DOHH2 (cell line): ENCODE measurements around the gene WDFY2.

Experiments used
- H3F3A ChIP-seq: fragments of 200-600 bp; sonication (generic), shearing (Covaris generic); 2 replicates; pipeline ENCODE4 v1.6.0; 2016; ENCODE audit warnings: antibody characterized with exemption, mild to moderate bottlenecking; ENCODE audit not compliant: control insufficient read depth, insufficient read depth
- H3K27ac ChIP-seq: fragments of 200-600 bp; sonication (generic); 2 replicates; pipeline ENCODE4 v1.5.1; 2014; ENCODE audit warnings: low read depth, mild to moderate bottlenecking, low read length, moderate library complexity
- H3K27me3 ChIP-seq: fragments of 200-600 bp; sonication (generic); 2 replicates; pipeline ENCODE4 v1.6.1; 2014; ENCODE audit warnings: mild to moderate bottlenecking, low read length, mixed read lengths; ENCODE audit not compliant: control insufficient read depth
- H3K36me3 ChIP-seq: fragments of 200-600 bp; sonication (generic); 2 replicates; pipeline ENCODE4 v1.6.1; 2014; ENCODE audit warnings: mild to moderate bottlenecking, low read length, moderate library complexity, mixed read lengths; ENCODE audit not compliant: control insufficient read depth
- H3K4me1 ChIP-seq: fragments of 200-600 bp; sonication (generic); 2 replicates; pipeline ENCODE4 v1.6.1; 2014; ENCODE audit warnings: mild to moderate bottlenecking, low read length, mixed read lengths; ENCODE audit not compliant: control insufficient read depth
- H3K4me2 ChIP-seq: fragments of 200-600 bp; sonication (generic); 2 replicates; pipeline ENCODE4 v1.6.0; 2014; ENCODE audit warnings: mild to moderate bottlenecking, low read length, moderate library complexity
- H3K4me3 ChIP-seq: fragments of 200-600 bp; sonication (generic); 2 replicates; pipeline ENCODE4 v1.5.1; 2014; ENCODE audit warnings: mild to moderate bottlenecking, low read length, mixed read lengths
- H3K79me2 ChIP-seq: fragments of 200-600 bp; sonication (generic); 2 replicates; pipeline ENCODE4 v1.6.1; 2014; ENCODE audit warnings: mild to moderate bottlenecking, low read length, mixed read lengths; ENCODE audit not compliant: control insufficient read depth
- H3K9me2 ChIP-seq: fragments of 200-600 bp; sonication (generic); replicated peaks from 2 replicates; pipeline ENCODE4 v1.6.1; 2014; ENCODE audit warnings: mild to moderate bottlenecking, low read length, mixed read lengths; ENCODE audit not compliant: control insufficient read depth
- H3K9me3 ChIP-seq: fragments of 200-600 bp; sonication (generic); 2 replicates; pipeline ENCODE4 v1.6.1; 2014; ENCODE audit warnings: antibody characterized with exemption, low read length, mixed read lengths; ENCODE audit not compliant: control insufficient read depth, insufficient read depth
- H4K20me1 ChIP-seq: fragments of 200-600 bp; sonication (generic); 2 replicates; pipeline ENCODE4 v1.6.0; 2014; ENCODE audit warnings: low read depth, mild to moderate bottlenecking, antibody characterized with exemption, low read length, moderate library complexity; ENCODE audit not compliant: control insufficient read depth, insufficient read depth
- CTCF ChIP-seq: fragments of 200-600 bp; sonication (generic); IDR thresholded peaks from one replicate; pipeline ENCODE4 v1.5.1; 2014; ENCODE audit warnings: antibody characterized with exemption, mild to moderate bottlenecking, low read depth, low read length; ENCODE audit not compliant: poor library complexity, severe bottlenecking
- EZH2phosphoT487 ChIP-seq: fragments of 200-600 bp; sonication (generic); IDR thresholded peaks from 2 replicates; pipeline ENCODE4 v1.6.1; 2017; ENCODE audit warnings: borderline replicate concordance, mild to moderate bottlenecking, antibody characterized with exemption, low read length, moderate library complexity, mixed read lengths

The WDFY2 gene

DNA sequence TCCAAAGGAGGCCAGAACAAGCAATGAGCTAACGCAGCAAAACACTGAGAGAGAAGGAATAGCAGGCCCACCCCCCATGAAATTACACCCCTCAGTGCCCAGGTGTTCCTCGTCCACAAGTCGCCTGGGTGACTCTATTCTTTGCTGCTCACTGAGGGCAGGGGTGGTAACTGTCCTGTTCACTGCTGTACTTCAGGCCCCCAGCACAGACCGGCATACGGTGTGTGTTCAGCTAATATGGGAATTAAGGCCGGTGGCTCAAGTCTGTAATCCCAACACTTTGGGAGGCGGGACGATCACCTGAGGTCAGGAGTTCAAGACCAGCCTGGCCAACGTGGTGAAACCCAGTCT lies 187.8 kb downstream of the WDFY2 start:
- H3K4me1 ChIP-seq, result no peaks in the 10 kb centered on the region
- no peaks in the 10 kb centered on the region for H4K20me1 ChIP-seq
- no peak for TF ChIP-seq EZH2phosphoT487
- TF ChIP-seq CTCF, result no peak
- H3K79me2 ChIP-seq, result no peaks in the 10 kb centered on the region
- no peaks in the 10 kb centered on the region for H3K36me3 ChIP-seq
- no peaks in the 10 kb centered on the region for H3K9me3 ChIP-seq
- no peak overlapping the region for H3K4me2 ChIP-seq
- no peaks in the 10 kb centered on the region for H3K9me2 ChIP-seq
- no peak overlapping the region for H3K27ac ChIP-seq
- no peaks in the 10 kb centered on the region for H3F3A ChIP-seq
- peaks cover 7% of the 10 kb centered on the region; the same call in 1 of the 2 replicates for H3K27me3 ChIP-seq
- no peak overlapping the region for H3K4me3 ChIP-seq

DNA sequence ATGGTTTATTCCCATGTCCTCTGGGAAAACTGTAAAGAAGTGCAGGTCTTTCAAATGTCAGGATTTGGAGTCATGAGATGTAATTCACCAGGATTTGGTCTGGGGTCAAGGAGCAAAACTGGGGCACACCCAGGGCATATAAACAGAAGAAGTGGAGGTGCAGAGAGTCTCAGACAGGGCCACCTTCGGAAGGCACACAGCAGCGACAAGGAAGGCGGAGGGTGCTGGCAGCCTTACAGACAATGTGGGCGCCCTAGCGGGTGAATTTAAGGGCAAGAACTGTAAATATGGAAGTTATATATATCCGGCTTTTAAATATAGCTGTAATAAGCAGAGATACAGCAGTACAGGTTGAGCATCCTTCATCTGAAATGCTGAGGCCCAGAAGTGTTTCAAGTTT lies 188.5 kb downstream of the WDFY2 start:
- Histone ChIP-seq H3K9me3 (no peaks in the 10 kb centered on the region), H3K27ac (no peak overlapping the region), H3F3A (no peaks in the 10 kb centered on the region), H4K20me1 (no peaks in the 10 kb centered on the region), H3K9me2 (no peaks in the 10 kb centered on the region), H3K79me2 (no peaks in the 10 kb centered on the region), H3K36me3 (no peaks in the 10 kb centered on the region), H3K4me2 (no peak overlapping the region), H3K4me1 (no peaks in the 10 kb centered on the region), H3K4me3 (no peak overlapping the region), H3K27me3 (peaks cover 7% of the 10 kb centered on the region; the same call in 1 of the 2 replicates)
- no peak for TF ChIP-seq CTCF
- TF ChIP-seq EZH2phosphoT487, result no peak

- Histone ChIP-seq H3K4me3 (no peak overlapping the region), H4K20me1 (no peaks in the 10 kb centered on the region), H3K79me2 (no peaks in the 10 kb centered on the region), H3K27ac (no peak overlapping the region), H3K36me3 (no peaks in the 10 kb centered on the region), H3F3A (no peaks in the 10 kb centered on the region), H3K4me1 (no peaks in the 10 kb centered on the region), H3K4me2 (no peak overlapping the region), H3K27me3 (peaks cover 7% of the 10 kb centered on the region; the same call in 1 of the 2 replicates), H3K9me3 (no peaks in the 10 kb centered on the region), H3K9me2 (no peaks in the 10 kb centered on the region)
- TF ChIP-seq EZH2phosphoT487 (no peak), CTCF (no peak)
Measured at GRCh38 chr13:51773515-51773914, 189.3 kb downstream of the WDFY2 start.

DNA sequence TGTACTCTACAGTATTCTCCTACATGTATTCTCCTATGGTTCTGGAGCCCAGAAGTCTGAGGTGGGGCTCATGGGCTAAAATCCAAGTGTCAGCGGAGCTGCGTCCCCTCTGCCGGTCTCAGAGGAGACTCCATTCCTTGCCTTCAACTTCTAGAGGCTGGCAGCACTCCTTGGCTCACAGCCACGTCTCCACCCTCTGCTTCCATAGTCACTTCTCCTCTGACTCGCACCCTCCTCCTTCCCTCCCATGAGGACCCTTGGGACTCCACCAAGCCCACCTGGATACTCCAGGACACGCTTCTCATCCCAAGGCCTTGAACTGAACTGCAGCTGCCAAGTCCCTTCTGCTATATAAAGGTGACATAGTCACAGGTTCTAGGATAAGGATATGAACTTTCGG lies 191.9 kb downstream of the WDFY2 start:
- no peak overlapping the region for H3K27ac ChIP-seq
- TF ChIP-seq EZH2phosphoT487 (no peak), CTCF (no peak)
- no peaks in the 10 kb centered on the region for H3K9me3 ChIP-seq
- peaks cover 7% of the 10 kb centered on the region; the same call in 1 of the 2 replicates for H3K27me3 ChIP-seq
- H4K20me1 ChIP-seq, result no peaks in the 10 kb centered on the region
- no peaks in the 10 kb centered on the region for H3F3A ChIP-seq
- no peak overlapping the region for H3K4me2 ChIP-seq
- no peaks in the 10 kb centered on the region for H3K4me1 ChIP-seq
- H3K36me3 ChIP-seq, result no peaks in the 10 kb centered on the region
- H3K4me3 ChIP-seq, result no peak overlapping the region
- no peaks in the 10 kb centered on the region for H3K79me2 ChIP-seq
- no peaks in the 10 kb centered on the region for H3K9me2 ChIP-seq
